Neural progenitor cell (in vitro differentiated cells): ENCODE results near the gene TLR9. TPM values are rescaled to one million over a fixed set of nuclear protein-coding genes. Genes with fewer than 3 reads are reported as not detected.

ENCODE experiments used
- DNase-seq: peaks from one replicate; pipeline ENCODE4 v3.0.0-alpha.2; 2016; ENCODE audit warnings: low spot score
- H2AFZ ChIP-seq: fragments of 200-600 bp; sonication (generic); replicated peaks from 2 replicates; pipeline ENCODE4 v1.6.1; 2016; ENCODE audit warnings: antibody characterized with exemption
- H3F3A ChIP-seq: fragments of 200-600 bp; sonication (generic); 2 replicates; pipeline ENCODE4 v1.6.1; 2016; ENCODE audit warnings: antibody characterized with exemption, low read depth
- H3K27ac ChIP-seq: fragments of 200-600 bp; sonication (generic); 2 replicates; pipeline ENCODE4 v1.5.1; 2016; ENCODE audit warnings: mild to moderate bottlenecking
- H3K27me3 ChIP-seq: fragments of 200-600 bp; sonication (generic); 2 replicates; pipeline ENCODE4 v1.6.1; 2016; ENCODE audit warnings: mild to moderate bottlenecking, moderate library complexity
- H3K36me3 ChIP-seq: fragments of 200-600 bp; sonication (generic); 2 replicates; pipeline ENCODE4 v1.5.1; 2016
- H3K4me1 ChIP-seq: fragments of 200-600 bp; sonication (generic); 2 replicates; pipeline ENCODE4 v1.6.1; 2016; ENCODE audit warnings: mixed run types
- H3K4me2 ChIP-seq: fragments of 200-600 bp; sonication (generic); 2 replicates; pipeline ENCODE4 v1.6.1; 2016
- H3K4me3 ChIP-seq: fragments of 200-600 bp; sonication (generic); 2 replicates; pipeline ENCODE4 v1.5.1; 2016
- H3K79me2 ChIP-seq: fragments of 200-600 bp; sonication (generic); 2 replicates; pipeline ENCODE4 v1.6.1; 2016; ENCODE audit warnings: low read depth
- H3K9ac ChIP-seq: fragments of 200-600 bp; sonication (generic); 2 replicates; pipeline ENCODE4 v1.6.1; 2016
- H3K9me3 ChIP-seq: fragments of 200-600 bp; sonication (generic); 2 replicates; pipeline ENCODE4 v1.5.1; 2016; ENCODE audit warnings: low read depth
- H4K20me1 ChIP-seq: fragments of 200-600 bp; sonication (generic); 2 replicates; pipeline ENCODE4 v1.6.1; 2016; ENCODE audit warnings: low read depth
- H3K27ac Mint-ChIP-seq: 3 replicates; pipeline ENCODE4 v1.8.0; 2021; ENCODE audit warnings: mixed read lengths
- H3K27me3 Mint-ChIP-seq: 2 replicates; pipeline ENCODE4 v1.8.0; 2022; ENCODE audit warnings: low read depth, mild to moderate bottlenecking, inconsistent platforms, moderate library complexity, mixed read lengths; ENCODE audit not compliant: insufficient read depth
- H3K36me3 Mint-ChIP-seq: 3 replicates; pipeline ENCODE4 v1.8.0; 2021; ENCODE audit warnings: mixed read lengths
- H3K4me1 Mint-ChIP-seq: 3 replicates; pipeline ENCODE4 v1.8.0; 2021; ENCODE audit warnings: mixed read lengths
- H3K4me3 Mint-ChIP-seq: 3 replicates; pipeline ENCODE4 v1.8.0; 2021; ENCODE audit warnings: mild to moderate bottlenecking, moderate library complexity, mixed read lengths
- H3K9me3 Mint-ChIP-seq: 3 replicates; pipeline ENCODE4 v1.8.0; 2020; ENCODE audit warnings: mixed read lengths
- EZH2 ChIP-seq: fragments of 200-600 bp; sonication (generic); IDR thresholded peaks from 2 replicates; pipeline ENCODE4 v1.6.1; 2017; ENCODE audit warnings: antibody characterized with exemption, mild to moderate bottlenecking, moderate library complexity
- EZH2phosphoT487 ChIP-seq: fragments of 200-600 bp; sonication (generic); IDR thresholded peaks from 2 replicates; pipeline ENCODE4 v1.6.1; 2017; ENCODE audit warnings: antibody characterized with exemption
- total RNA-seq: library from RNA; depleted of rRNA; stranded (reverse); fragments of >200 nt; gene quantifications from 2 replicates; pipeline ENCODE4 v1.2.3, GENCODE V29; 2015; ENCODE audit warnings: low replicate concordance
- TF ChIP-seq, protein P1 (sequence below): fragments of 200-600 bp; sonication (generic); IDR thresholded peaks from 2 replicates; pipeline ENCODE4 v1.5.1; 2017; ENCODE audit warnings: antibody characterized with exemption, mild to moderate bottlenecking

TLR9 gene
- total RNA-seq, 1 donor from 2014 or later: not detected

- H3K4me3 Mint-ChIP-seq: no peak overlapping the region
- no peaks in the 10 kb centered on the region for H3K36me3 ChIP-seq
- no peak overlapping the region for H3K4me3 ChIP-seq
- H3K27ac ChIP-seq: no peak overlapping the region
- DNase-seq: no peak
- peaks cover 16% of the 10 kb centered on the region for H3F3A ChIP-seq
- no peak for TF ChIP-seq EZH2phosphoT487
- no peak for TF ChIP-seq EZH2
- TF ChIP-seq, protein P1, sequence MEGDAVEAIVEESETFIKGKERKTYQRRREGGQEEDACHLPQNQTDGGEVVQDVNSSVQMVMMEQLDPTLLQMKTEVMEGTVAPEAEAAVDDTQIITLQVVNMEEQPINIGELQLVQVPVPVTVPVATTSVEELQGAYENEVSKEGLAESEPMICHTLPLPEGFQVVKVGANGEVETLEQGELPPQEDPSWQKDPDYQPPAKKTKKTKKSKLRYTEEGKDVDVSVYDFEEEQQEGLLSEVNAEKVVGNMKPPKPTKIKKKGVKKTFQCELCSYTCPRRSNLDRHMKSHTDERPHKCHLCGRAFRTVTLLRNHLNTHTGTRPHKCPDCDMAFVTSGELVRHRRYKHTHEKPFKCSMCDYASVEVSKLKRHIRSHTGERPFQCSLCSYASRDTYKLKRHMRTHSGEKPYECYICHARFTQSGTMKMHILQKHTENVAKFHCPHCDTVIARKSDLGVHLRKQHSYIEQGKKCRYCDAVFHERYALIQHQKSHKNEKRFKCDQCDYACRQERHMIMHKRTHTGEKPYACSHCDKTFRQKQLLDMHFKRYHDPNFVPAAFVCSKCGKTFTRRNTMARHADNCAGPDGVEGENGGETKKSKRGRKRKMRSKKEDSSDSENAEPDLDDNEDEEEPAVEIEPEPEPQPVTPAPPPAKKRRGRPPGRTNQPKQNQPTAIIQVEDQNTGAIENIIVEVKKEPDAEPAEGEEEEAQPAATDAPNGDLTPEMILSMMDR: no peak
- no peak overlapping the region for H3K9ac ChIP-seq
- H2AFZ ChIP-seq: no peak overlapping the region
- peaks cover 20% of the 10 kb centered on the region for H3K27me3 Mint-ChIP-seq
- H3K4me1 Mint-ChIP-seq: no peaks in the 10 kb centered on the region
- H4K20me1 ChIP-seq: peaks cover 2% of the 10 kb centered on the region
- H3K36me3 Mint-ChIP-seq: peaks cover 18% of the 10 kb centered on the region
- H3K4me1 ChIP-seq: no peaks in the 10 kb centered on the region
- peaks cover 28% of the 10 kb centered on the region for H3K27me3 ChIP-seq
- H3K9me3 ChIP-seq: no peaks in the 10 kb centered on the region
- no peak overlapping the region for H3K27ac Mint-ChIP-seq
- H3K79me2 ChIP-seq: no peaks in the 10 kb centered on the region
- H3K9me3 Mint-ChIP-seq: no peaks in the 10 kb centered on the region
- H3K4me2 ChIP-seq: no peak overlapping the region
Observed at GRCh38 chr3:52249683-52250082, 24.2 kb upstream of the TLR9 start.

GRCh38 chr3:52248816-52249547 is 23.5 kb upstream of the TLR9 start:
- TF ChIP-seq EZH2 (no peak), EZH2phosphoT487 (no peak)
- TF ChIP-seq, protein P1: no peak
- no peak overlapping the region for H3K4me3 Mint-ChIP-seq
- Histone ChIP-seq H3K27ac (no peak overlapping the region), H3F3A (peaks cover 18% of the 10 kb centered on the region), H3K4me1 (no peaks in the 10 kb centered on the region), H3K36me3 (no peaks in the 10 kb centered on the region), H4K20me1 (peaks cover 2% of the 10 kb centered on the region), H3K27me3 (peaks cover 35% of the 10 kb centered on the region), H3K4me2 (no peak overlapping the region), H2AFZ (no peak overlapping the region), H3K79me2 (no peaks in the 10 kb centered on the region), H3K9me3 (no peaks in the 10 kb centered on the region), H3K9ac (no peak overlapping the region), H3K4me3 (no peak overlapping the region)
- DNase-seq: no peak
- H3K9me3 Mint-ChIP-seq: no peaks in the 10 kb centered on the region
- peaks cover 20% of the 10 kb centered on the region for H3K27me3 Mint-ChIP-seq
- peaks cover 17% of the 10 kb centered on the region for H3K36me3 Mint-ChIP-seq
- H3K4me1 Mint-ChIP-seq: no peaks in the 10 kb centered on the region
- no peak overlapping the region for H3K27ac Mint-ChIP-seq

GRCh38 chr3:52248165-52248541 is 22.7 kb upstream of the TLR9 start:
- H3K79me2 ChIP-seq: no peaks in the 10 kb centered on the region
- no peak overlapping the region for H3K9ac ChIP-seq
- no peaks in the 10 kb centered on the region for H3K9me3 ChIP-seq
- no peaks in the 10 kb centered on the region for H3K4me1 ChIP-seq
- H3K27me3 ChIP-seq: peaks cover 44% of the 10 kb centered on the region
- H3F3A ChIP-seq: peaks cover 18% of the 10 kb centered on the region
- no peak overlapping the region for H3K4me2 ChIP-seq
- no peaks in the 10 kb centered on the region for H3K36me3 ChIP-seq
- Mint-ChIP-seq H3K9me3 (no peaks in the 10 kb centered on the region), H3K27me3 (peaks cover 24% of the 10 kb centered on the region), H3K4me1 (no peaks in the 10 kb centered on the region), H3K36me3 (peaks cover 16% of the 10 kb centered on the region), H3K27ac (no peak overlapping the region), H3K4me3 (no peak overlapping the region)
- H3K4me3 ChIP-seq: no peak overlapping the region
- no peak for DNase-seq
- H3K27ac ChIP-seq: no peak overlapping the region
- no peak overlapping the region for H2AFZ ChIP-seq
- TF ChIP-seq EZH2: no peak
- TF ChIP-seq, protein P1: no peak
- no peak for TF ChIP-seq EZH2phosphoT487
- peaks cover 2% of the 10 kb centered on the region for H4K20me1 ChIP-seq
